Caki2 (cell line): ENCODE measurements around the gene SERGEF. TPM values are rescaled to one million over a fixed set of nuclear protein-coding genes. Genes with fewer than 3 reads are reported as not detected.

Experiments used
- DNase-seq: peaks from one replicate; pipeline ENCODE4 v3.0.0-alpha.2; 2015; ENCODE audit warnings: low read depth
- in situ Hi-C: cut with HindIII; loops from 2 replicates; pipeline ENCODE4 v1.10.0; 2016; ENCODE audit warnings: low sequenced_read_pairs, low pct_unique_long_range_greater_than_20kb, mixed read lengths
- total RNA-seq: library from RNA; depleted of rRNA; stranded (reverse); fragments of >200 nt; shearing (Covaris generic); gene quantifications from 2 replicates; pipeline ENCODE4 v1.2.3, GENCODE V29; 2014; ENCODE audit warnings: low replicate concordance

SERGEF gene
- total RNA-seq, 1 experiment from 2014 or later, result 47.1 TPM

GRCh38 chr11:17811352-17811751, 201.5 kb downstream of the SERGEF start:
- in situ Hi-C loops, result no loop called here
- no peak for DNase-seq

GRCh38 chr11:17810746-17811145, 202.1 kb downstream of the SERGEF start:
- DNase-seq, result no peak
- in situ Hi-C loops, result no loop called here

- DNase-seq, result no peak
- in situ Hi-C loops, result no loop called here
Observed at GRCh38 chr11:17810041-17810440, 202.8 kb downstream of the SERGEF start.

GRCh38 chr11:17807034-17807433, 205.8 kb downstream of the SERGEF start:
- in situ Hi-C loops, result no loop called here
- no peak for DNase-seq

- in situ Hi-C loops, result no loop called here
- no peak for DNase-seq
Observed at GRCh38 chr11:17805873-17806272, 207.0 kb downstream of the SERGEF start.

- no peak for DNase-seq
Observed at GRCh38 chr11:17805043-17805442, 207.8 kb downstream of the SERGEF start.

GRCh38 chr11:17803754-17804334, 209.0 kb downstream of the SERGEF start:
- in situ Hi-C loops, result no loop called here
- DNase-seq, result no peak

More at GRCh38 chr11:17805043-17805442, 207.8 kb downstream of the SERGEF start:
- in situ Hi-C loops, result no loop called here

GRCh38 chr11:17802491-17802890, 210.4 kb downstream of the SERGEF start:
- in situ Hi-C loops, result no loop called here
- DNase-seq, result no peak

GRCh38 chr11:17801166-17801565, 211.7 kb downstream of the SERGEF start:
- DNase-seq, result no peak
- in situ Hi-C loops, result no loop called here

GRCh38 chr11:17799147-17799546, 213.7 kb downstream of the SERGEF start:
- no peak for DNase-seq
- in situ Hi-C loops, result no loop called here

GRCh38 chr11:17798716-17799115, 214.1 kb downstream of the SERGEF start:
- no peak for DNase-seq
- in situ Hi-C loops, result no loop called here

GRCh38 chr11:17798253-17798652, 214.6 kb downstream of the SERGEF start:
- in situ Hi-C loops, result no loop called here
- DNase-seq, result no peak

- in situ Hi-C loops, result no loop called here
- DNase-seq, result no peak
Observed at GRCh38 chr11:17796154-17796553, 216.7 kb downstream of the SERGEF start.

GRCh38 chr11:17794981-17795380, 217.9 kb downstream of the SERGEF start:
- in situ Hi-C loops, result no loop called here
- DNase-seq, result no peak

- DNase-seq, result no peak
- in situ Hi-C loops, result no loop called here
Observed at GRCh38 chr11:17793642-17794170, 219.1 kb downstream of the SERGEF start.

- no peak for DNase-seq
- in situ Hi-C loops, result no loop called here
Observed at GRCh38 chr11:17792161-17792560, 220.7 kb downstream of the SERGEF start.

- in situ Hi-C loops, result no loop called here
- no peak for DNase-seq
Observed at GRCh38 chr11:17791144-17791543, 221.7 kb downstream of the SERGEF start.

GRCh38 chr11:17790453-17790852, 222.4 kb downstream of the SERGEF start:
- no peak for DNase-seq
- in situ Hi-C loops, result no loop called here

- DNase-seq, result no peak
- in situ Hi-C loops, result no loop called here
Observed at GRCh38 chr11:17788084-17788483, 224.8 kb downstream of the SERGEF start.

GRCh38 chr11:17786824-17787525, 225.9 kb downstream of the SERGEF start:
- in situ Hi-C loops, result no loop called here
- DNase-seq, result no peak
